ENCODE data around the gene DNAH8.

DNAH8 gene, protein sequence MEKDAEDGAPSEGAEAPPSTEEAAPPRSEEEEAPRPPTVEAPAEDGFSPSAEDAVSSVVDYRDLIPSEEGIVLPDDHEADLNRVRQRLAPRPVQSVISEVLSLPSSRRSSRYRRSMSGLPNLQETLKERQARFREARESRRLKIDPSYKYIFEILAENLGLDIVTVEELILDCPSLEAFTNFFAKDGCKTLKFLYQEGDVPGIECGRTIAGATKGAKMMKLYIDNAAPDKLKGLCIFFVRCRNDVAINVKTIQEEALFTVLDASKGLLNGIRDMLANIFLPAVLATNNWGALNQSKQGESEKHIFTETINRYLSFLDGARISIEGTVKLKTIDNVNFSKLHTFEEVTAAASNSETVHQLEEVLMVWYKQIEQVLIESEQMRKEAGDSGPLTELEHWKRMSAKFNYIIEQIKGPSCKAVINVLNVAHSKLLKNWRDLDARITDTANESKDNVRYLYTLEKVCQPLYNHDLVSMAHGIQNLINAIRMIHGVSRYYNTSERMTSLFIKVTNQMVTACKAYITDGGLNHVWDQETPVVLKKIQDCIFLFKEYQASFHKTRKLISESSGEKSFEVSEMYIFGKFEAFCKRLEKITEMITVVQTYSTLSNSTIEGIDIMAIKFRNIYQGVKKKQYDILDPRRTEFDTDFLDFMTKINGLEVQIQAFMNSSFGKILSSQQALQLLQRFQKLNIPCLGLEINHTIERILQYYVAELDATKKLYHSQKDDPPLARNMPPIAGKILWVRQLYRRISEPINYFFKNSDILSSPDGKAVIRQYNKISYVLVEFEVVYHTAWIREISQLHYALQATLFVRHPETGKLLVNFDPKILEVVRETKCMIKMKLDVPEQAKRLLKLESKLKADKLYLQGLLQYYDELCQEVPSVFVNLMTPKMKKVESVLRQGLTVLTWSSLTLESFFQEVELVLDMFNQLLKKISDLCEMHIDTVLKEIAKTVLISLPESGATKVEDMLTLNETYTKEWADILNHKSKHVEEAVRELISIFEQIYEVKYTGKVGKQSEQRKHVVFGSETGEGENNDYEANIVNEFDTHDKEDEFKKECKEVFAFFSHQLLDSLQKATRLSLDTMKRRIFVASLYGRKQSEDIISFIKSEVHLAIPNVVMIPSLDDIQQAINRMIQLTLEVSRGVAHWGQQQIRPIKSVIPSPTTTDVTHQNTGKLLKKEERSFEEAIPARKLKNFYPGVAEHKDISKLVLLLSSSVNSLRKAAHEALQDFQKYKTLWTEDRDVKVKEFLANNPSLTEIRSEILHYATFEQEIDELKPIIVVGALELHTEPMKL (N-terminal part only)

DNA sequence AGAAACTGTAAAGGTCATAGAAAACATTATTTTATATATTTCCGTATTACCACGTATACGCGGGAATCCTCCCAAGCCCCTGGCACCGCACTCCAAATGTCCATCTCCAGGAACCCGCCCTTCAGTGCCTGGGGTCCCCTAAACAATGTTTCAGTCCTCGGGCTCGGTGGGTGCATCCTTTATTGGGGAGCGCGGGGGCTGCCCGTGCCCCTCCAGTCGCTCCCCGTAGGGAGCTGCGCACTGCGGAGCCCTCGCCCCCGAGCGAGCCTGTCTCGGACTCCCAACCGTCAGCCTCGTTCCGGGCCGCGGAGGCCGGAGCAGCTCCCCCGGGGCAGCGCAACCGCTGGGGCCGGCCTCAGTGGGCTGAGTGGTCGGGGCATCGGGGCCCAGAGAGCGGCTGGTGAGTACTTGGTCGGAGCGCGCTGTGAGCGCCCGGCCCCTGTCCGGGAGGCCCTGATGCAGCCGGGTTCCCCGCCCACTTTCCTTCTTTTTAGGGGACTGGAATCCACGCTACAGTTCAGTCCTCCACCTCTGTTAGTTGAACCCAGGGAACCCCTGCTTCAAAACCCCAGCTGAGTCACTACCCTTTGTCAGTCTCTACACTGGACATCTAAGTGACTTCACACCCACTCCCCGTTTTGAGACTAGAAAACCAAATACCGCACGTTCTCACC, at the start of gene DNAH8:
Gene DNAH8, plus strand, starts transcription at position 296 of the 674 bp plus-strand sequence. CDS start 7,499 bp downstream, outside the sequence.
- no peak for FAIRE-seq

DNA sequence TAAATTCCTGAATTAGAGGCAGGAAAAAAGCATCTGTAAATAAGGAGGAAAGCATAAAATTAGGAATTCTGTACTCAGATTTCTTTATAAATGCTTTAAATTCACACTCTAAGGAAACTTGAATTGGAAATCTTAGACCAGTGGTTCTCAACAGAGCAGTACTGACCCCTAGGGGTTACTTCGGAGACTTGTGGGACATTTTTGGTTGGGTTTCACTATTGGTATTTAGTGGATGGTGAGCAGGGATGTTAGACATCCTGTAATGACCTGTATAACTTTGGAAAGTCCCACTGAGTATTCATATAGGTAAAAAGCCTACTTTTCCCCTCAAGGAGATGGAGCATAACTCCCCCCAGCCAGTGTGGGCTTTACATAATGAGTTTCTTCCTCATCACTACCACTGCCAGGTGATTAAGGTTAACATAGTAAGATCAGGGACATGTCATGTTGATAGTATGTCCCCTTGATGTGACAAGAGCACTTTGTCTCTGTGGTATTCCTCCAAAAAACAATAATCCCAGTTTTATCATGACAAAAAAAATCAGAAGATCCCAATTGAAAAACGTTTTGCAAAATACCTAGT, 43.1 kb upstream of the DNAH8 start:
- FAIRE-seq, result no peak

DNA sequence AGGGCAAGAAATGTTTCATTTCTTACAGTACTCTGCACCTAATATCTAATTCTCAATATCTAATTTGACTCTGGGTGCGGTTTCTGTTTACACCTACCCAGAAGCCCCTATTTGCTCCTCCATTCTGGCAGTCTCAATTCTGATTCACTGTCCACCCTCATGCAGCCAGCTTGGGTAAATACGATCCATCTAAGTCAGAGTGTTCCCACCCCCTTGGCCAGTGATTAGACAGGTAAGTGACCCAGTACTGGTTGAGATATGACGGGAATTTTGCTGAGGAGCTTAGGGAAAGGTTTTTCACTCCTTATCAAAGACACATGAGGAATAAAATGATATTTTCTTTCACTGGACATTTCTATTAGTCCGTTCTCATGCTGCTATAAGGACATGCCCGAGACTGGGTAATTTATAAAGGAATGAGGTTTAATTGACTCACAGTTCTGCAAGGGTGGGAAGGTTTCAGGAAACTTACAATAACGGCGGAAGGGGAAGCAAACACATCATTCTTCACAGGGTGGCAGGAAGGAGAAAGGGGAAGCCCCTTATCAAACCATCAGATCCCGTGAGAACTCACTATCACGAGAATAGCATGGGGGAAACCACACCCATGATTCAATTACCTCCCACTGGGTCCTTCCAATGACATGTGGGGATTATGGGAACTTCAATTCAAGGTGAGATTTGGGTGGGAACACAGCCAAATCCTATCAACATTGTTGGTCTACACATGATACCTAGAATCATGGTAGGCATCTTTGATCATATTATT, 41.5 kb upstream of the DNAH8 start:
- no peak for FAIRE-seq

DNA sequence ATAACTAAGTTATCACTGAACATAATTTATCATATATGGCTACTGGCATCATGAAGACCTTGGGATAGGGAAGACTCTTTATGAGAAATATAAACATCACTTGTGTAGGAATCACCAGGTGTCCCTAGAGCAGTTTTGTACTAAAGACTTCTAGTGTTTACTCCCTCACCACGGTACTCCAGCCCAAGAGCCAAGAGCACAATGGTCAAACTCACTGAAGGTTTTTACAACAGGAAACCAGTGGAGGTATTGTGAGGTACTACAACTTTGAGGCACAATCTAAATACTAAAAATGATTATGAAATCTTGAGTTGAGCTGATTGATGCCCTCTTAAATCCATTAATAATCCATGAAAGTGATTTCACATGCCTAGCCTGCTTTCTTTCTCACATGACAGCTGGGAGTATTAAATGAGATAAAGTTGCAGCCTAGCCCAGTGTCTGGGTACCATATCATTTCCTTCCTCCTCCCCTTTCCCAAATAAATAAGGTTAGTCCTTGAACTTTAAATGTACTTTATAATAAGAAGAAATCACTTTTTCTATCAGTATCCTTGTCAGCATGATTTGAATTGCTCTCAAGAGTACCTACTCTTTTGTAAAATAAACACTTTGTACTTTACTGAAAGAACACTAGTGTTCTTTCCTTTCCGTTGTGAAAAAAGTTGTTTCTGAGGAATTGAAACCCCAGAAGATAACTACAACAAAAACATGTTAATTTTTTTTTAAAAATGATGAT, 38.7 kb upstream of the DNAH8 start:
- FAIRE-seq, result no peak

DNA sequence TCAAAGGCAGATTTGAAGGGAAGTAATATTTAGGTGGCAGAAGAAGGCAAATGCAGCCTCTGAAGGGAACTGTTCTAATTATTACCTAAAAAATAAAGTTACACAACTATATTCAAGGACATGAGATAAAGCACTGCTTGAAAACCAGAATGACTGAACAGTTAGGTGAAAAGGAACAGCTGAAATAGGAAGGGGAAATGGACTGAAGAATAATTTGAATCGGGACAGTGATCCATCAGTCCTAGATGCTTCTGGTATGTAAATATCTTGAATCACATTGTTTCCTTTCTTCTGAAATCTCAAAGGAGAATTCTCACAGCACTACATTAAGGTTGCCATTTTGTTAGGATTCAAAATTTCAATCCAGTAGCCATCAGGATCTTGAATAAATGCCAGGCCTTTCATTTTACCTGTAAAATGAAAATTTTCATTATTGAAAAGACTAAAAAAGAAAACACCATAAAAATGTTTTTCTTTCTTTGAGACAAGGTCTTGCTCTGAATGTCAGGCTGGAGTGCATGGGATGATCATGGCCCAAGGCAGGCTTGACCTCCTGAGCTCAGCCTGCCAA, 38.1 kb upstream of the DNAH8 start:
- no peak for FAIRE-seq

DNA sequence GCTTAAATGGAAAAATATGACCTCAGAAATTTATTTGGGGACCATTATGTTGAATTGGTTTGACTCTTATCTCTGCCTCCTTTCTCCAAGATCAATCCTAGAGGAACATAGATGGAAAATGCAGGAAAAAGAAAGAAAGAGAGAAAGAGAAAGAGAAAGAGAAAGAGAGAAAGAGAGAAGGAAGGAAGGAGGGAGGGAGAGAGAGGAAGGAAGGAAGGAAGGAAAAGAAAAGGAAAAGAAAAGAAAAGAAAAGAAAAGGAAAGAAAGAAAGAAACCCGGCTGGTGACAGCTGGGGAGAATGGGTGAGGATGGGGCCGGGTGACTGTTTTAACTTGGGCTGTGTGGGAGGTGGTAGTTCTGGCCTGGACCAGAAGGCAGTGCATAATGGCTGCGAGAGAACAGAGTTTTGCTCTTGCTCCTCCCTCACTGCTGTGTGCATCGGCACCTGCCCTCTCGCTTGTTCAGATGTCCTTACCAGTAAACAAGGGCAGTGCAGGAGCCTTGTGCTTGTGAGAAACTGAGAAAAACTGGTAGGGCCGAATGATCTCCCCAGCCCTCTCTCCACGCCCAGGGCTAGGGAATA, 36.8 kb upstream of the DNAH8 start:
- FAIRE-seq, result no peak

DNA sequence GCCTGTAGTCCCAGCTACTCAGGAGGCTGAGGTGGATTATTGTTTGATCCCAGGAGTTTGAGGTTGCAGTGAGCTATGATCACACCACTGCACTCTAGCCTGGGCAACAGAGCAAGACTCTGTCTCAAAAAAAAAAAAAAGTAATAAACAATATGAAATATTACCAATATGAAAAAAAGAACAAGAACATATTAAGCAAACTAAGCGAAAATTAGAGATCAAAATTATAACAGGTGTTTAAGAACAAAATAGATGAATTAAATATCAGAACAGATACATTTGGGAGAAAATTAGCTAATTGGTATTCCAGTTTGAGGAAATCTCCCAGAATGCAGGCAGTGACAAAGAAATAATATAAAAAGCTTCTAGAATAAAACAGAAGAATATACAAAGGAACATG, 35.4 kb upstream of the DNAH8 start:
- peak; percentile 56 for FAIRE-seq

DNA sequence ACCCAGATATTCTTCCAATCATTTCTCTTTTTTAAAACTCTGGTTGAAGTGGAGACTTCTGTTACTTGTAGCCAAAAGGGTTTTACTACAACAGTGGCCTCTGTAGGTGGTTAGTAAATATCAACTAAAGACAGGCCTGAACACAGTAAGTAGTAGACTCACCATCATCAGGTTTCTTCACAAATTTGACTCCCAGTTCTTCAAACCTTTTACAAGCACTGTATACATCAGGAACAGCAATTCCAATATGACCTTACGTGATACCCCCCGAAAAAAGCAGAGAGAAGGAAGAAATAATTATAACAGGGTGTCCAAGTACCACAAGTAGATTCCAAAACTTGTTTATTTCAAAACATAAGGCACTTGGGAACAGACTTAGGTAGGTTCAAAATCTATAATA, 33.3 kb upstream of the DNAH8 start:
- no peak for FAIRE-seq

DNA sequence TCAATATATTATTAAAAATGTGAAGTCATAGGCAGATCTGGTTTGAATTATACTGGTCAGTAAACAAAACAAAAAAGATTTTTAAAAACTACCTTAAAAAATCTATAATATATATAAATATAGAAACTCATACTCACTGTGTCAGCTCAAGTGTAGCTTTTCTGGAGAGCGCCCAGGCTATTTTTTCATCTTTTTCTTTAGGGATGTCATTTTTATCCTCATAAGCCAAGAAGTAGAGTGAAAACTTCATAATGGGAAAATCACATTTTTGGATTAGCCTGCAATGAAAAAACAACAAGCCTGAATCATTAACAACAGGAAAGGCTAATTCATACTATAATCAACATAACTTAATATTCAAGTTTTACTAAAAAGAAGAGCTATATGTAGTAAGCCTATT, 30.9 kb upstream of the DNAH8 start:
- no peak for FAIRE-seq

DNA sequence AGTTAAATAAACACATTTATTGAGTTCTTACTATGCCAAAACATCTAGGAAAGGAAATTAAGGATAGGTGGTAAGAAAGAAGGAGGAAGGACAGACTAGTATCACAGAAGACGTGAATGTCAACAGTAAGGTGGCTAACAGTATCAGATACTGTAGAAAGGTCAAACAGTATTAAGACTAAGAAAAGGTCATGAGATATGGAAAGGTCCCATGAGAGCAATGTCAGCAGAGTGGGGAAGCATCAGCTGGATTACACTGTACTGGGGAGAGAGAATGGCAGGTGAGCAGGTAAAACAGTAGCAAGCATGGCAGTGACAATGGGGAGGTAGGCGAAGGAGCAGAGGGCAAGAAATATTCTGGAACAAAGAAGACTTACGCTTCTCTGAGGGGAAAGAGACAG, 30.2 kb upstream of the DNAH8 start:
- no peak for FAIRE-seq

DNA sequence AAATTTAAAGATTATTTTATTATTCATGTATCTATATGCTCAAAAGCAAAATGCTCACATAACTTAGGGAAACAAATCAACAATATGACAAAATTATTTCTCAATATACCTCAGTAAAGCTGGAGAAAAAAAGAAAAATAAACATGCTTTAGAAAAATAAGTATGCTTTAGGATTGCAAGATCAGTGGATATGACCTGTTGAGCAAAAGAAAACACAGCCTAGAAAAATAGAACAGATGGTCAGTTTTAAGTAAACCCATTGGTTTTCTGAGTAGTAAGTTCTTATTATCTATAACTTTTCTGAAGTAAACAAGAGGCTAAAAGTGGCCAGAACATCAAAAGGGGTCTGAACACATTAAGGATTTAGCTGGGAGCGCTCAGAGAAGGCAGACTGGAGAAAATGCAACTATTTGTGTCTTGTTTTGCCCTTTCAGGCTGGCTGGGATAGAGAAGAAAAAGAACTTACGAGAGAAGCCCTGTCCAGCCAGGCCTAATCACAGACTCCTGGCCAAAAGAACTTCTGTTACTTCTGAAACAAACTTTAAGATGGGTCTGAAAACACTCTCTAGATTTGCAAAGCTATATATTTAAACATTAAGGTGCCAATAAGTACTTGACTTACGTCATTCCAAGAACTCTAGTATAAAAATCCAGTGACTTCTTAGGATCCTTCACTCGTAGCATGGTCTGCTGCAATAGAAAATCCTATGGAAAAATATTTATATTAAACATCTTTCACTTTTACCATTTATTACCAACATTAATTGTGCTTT, 28.7 kb upstream of the DNAH8 start:
- peak; percentile 49 for FAIRE-seq

DNA sequence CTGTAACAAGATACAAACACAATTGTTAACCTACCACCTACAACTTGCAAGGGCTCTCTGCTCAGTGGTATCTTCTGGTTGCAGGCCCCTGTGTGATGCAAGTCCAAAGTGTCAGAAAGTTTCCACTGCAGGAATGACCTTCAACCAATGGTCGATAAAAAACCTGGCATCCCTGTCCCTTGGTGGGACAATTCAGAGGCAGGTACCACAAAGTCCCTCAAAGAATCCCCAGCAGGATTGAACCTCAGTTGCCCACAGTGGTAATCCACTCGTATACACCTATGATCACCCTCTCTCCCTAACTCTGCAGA, 28.1 kb upstream of the DNAH8 start:
- no peak for FAIRE-seq

DNA sequence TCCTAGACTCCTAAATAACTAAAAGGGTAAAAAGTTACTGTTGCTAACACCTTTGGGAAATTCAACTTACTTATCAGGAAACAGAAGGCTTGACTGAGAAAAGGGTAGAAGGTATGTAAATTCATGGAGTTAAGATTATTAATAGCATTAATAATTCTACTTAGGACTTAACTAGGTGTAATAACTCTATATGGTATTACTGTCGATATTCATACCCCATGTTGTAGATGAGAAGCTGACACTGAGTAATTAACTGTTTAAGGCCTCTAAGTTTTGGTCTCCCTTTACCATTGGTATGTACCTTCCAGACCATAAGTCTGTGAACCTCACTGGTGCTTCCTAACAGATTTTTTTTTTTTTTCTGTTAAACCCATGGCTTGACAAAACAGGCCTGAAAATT, 27.6 kb upstream of the DNAH8 start:
- FAIRE-seq, result no peak

DNA sequence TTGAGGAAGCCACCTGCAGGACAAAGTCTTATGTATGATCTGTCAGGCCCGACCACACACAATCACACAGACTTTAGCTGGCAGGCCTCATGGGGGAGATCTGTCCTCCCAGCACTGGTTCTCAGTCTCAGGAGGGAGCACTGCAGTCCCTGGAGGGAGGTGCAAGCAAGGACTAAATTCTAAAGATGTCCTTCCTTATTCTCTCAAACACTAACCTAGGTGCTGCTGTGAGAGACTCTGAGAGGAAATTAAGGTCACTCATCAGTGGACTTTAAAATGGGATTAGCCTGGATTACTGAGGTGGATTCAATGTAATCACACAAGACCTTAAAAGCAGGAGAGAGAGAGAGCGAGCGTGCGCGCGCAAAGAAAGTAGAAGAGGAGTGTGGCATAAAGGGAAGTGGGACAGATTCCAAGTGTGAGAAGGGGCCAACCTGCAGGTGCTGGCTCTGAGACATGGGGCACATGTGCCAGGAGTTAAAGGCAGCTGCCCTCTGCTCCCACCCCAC, 26.5 kb upstream of the DNAH8 start:
- no peak for FAIRE-seq

DNA sequence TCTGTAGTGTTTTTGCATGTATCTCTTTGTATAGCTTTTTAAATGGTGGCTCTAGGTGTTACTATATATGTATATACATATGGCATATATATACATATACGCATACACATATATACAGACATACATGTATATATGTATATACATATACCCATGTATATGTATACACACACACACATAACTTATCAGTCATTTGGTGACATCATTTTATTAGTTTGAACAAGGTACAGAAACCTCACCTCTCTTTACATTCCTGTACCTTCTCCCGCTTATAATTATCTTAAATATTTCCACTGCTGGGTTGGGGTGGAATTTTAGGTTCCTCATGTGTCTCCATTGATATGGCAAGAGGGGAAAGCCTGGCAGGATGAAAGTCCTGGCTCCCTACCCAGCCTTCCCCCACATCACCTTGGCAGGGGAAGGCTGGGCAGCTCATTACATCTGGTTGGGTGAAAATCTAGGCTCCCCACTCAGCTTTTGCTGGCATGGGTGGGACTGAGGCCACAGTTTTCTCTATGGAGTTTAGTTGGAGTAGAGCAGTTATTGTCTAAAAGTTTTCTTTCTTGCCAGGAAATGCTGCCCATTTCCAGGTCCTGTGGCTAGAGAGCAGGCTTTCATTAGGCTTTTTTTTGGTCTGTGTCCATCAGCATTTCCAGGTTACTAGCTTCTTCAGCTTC, 19.7 kb upstream of the DNAH8 start:
- no peak for FAIRE-seq

DNA sequence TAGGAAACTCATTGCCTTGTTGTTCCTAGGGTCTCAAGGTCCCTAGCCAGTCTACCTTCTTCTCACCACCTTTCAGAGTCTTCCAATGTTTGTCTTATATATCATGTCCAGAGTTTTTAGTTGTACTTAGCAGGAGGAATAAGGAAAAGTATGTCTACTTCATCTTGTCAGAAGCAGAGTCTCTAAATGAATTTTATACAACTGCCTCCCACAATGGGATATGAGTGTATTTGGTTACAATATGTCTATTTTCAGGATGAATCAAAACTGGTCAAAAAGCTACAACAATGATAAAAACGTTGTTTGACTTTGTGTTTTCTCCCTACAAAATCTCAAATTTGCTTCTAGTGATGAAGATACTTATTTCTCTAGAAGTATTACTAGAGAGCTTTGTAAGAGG, 19.2 kb upstream of the DNAH8 start:
- FAIRE-seq, result no peak

DNA sequence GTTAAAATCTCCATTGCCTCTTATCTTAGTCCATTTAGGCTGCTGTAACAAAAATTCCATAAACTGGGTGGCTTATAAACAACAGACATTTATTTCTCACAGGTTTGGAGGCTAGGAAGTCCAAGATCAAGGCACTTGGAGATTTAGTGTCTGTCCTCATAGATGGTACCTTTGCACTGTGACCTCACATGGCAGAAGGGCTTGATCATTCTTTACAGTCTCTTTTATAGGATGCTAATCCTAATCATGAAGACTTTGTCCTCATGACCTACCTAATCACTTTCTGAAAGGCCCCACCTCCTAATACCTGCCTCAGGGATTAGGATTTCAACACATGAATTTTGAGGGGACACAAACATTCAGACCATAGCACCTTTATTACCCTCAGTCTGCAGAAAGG, 18.8 kb upstream of the DNAH8 start:
- no peak for FAIRE-seq

DNA sequence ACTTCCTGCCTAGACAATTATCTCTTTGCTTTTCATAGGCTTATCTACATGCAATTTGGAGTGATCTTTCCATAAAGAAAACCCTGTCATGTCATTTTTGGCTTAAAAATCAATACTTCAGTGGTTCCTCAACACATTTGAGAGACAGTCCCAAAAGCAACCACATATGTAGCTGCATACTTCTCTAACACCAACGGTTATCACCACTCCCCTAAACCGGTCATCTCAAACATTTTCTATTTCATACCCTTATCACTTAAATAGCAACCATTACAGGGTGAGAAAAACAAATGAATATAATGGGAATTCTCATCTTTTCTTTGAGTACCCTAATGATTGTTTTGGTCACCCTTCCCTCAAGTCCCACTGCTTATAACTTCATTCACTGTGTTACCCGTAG, 17.3 kb upstream of the DNAH8 start:
- no peak for FAIRE-seq

Measured in islet of Langerhans (tissue), 1 donor.